ENCODE measurements around the gene CTXN1.

The CTXN1 gene

DNA sequence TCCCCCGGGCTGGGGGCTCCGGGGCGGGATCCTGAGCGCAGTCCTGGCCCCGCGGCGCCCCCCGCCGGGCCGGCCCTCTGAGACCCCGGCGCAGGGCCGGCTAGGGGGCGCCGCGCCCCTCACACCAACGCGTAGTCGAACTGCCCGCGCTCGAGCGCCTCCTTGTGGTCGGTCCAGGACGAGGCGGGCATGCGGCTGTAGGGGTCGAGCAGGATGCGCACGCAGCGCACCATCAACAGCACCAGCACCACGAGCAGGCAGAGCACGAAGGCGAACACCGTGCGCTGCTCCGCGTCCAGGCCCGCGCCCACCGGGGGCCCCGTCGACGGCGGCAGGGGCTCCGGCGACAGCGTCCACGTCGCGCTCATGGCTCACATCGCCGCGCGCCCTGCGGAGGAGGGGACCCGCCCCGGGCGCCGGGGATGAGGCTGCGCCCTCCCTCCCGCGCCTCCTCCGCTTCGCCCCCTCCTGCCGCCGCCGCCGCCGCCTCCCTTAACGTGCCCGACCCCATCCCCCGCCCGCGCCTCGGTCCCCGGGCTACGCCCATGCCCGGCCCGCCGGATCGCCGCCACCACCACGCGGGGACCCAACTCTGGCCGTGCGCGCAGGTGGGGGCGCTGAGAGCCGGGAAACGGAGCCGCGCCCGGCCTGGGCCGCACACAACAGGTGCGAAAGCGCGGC lies 624 bp downstream of the CTXN1 start:
- peak overlapping the region; percentile 52 for H2AFZ ChIP-seq (ENCODE audit: low read depth)
- TF ChIP-seq CTCF (conservative IDR thresholded peaks at IDR 0.05; ENCODE audit: low read depth, low read length): peak; percentile 71
- no peaks in the 10 kb centered on the region for H3K36me3 ChIP-seq (ENCODE audit: insufficient read depth)
- no peak overlapping the region for H3K27ac ChIP-seq
- H3K4me3 ChIP-seq (IDR thresholded peaks at IDR 0.05; ENCODE audit: insufficient read depth, low read depth, low read length): no peak overlapping the region
- H3K9ac ChIP-seq: peak overlapping the region; percentile 42; the same call in 1 of the 2 replicates
- peak overlapping the region; percentile 48 for H3K4me2 ChIP-seq
- no peaks in the 10 kb centered on the region for H3K79me2 ChIP-seq (ENCODE audit: insufficient read depth, low read depth)
- no peaks in the 10 kb centered on the region for H3K27me3 ChIP-seq (ENCODE audit: insufficient read depth, low read depth)
- H3K4me1 ChIP-seq (ENCODE audit: low read depth, poor library complexity, severe bottlenecking): peaks cover 4% of the 10 kb centered on the region
- no peaks in the 10 kb centered on the region for H4K20me1 ChIP-seq (ENCODE audit: insufficient read depth)

DNA sequence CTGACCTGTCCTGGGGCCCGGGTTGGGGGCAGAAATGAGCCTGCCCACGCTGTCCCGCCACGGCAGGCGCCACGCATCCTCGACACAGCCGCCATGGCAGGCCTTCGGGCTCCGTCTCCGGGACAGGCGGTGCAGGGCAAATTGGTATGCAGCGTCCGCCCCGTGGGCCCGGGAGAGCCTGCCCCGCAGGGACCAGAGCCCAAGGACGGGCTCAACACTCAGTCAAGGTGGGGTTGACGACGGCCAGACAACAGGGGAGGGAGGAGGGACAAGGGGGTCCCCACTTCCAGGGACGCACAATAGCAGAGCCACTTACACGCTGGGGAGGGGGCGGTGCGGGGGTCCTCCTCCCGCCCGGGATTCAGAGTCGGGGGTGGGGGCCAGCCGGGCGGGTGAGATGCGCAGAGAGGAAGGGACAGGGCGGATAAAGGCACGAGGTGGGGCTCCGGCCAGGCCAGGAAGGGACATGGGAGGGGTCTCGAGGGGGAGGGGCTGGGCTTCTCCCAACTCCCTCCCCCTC lies 1.2 kb downstream of the CTXN1 start:
- TF ChIP-seq CTCF (conservative IDR thresholded peaks at IDR 0.05; ENCODE audit: low read depth, low read length): no peak
- H3K27ac ChIP-seq: no peak overlapping the region
- H4K20me1 ChIP-seq (ENCODE audit: insufficient read depth): no peaks in the 10 kb centered on the region
- H3K27me3 ChIP-seq (ENCODE audit: insufficient read depth, low read depth): no peaks in the 10 kb centered on the region
- peak overlapping the region; percentile 48 for H3K4me2 ChIP-seq
- peaks cover 6% of the 10 kb centered on the region for H3K4me1 ChIP-seq (ENCODE audit: low read depth, poor library complexity, severe bottlenecking)
- no peak overlapping the region for H3K9ac ChIP-seq
- H3K36me3 ChIP-seq (ENCODE audit: insufficient read depth): no peaks in the 10 kb centered on the region
- no peak overlapping the region for H2AFZ ChIP-seq (ENCODE audit: low read depth)
- H3K79me2 ChIP-seq (ENCODE audit: insufficient read depth, low read depth): no peaks in the 10 kb centered on the region
- H3K4me3 ChIP-seq (IDR thresholded peaks at IDR 0.05; ENCODE audit: insufficient read depth, low read depth, low read length): no peak overlapping the region

GRCh38 chr19:7924241-7924640 lies 1.7 kb downstream of the CTXN1 start:
- H3K36me3 ChIP-seq (ENCODE audit: insufficient read depth): no peaks in the 10 kb centered on the region
- H3K27me3 ChIP-seq (ENCODE audit: insufficient read depth, low read depth): no peaks in the 10 kb centered on the region
- H4K20me1 ChIP-seq (ENCODE audit: insufficient read depth): no peaks in the 10 kb centered on the region
- peaks cover 10% of the 10 kb centered on the region for H3K4me1 ChIP-seq (ENCODE audit: low read depth, poor library complexity, severe bottlenecking)
- no peaks in the 10 kb centered on the region for H3K79me2 ChIP-seq (ENCODE audit: insufficient read depth, low read depth)
- H3K9ac ChIP-seq: no peak overlapping the region
- no peak overlapping the region for H3K4me2 ChIP-seq
- no peak overlapping the region for H3K4me3 ChIP-seq (IDR thresholded peaks at IDR 0.05; ENCODE audit: insufficient read depth, low read depth, low read length)
- no peak for TF ChIP-seq CTCF (conservative IDR thresholded peaks at IDR 0.05; ENCODE audit: low read depth, low read length)
- no peak overlapping the region for H2AFZ ChIP-seq (ENCODE audit: low read depth)
- H3K27ac ChIP-seq: no peak overlapping the region

DNA sequence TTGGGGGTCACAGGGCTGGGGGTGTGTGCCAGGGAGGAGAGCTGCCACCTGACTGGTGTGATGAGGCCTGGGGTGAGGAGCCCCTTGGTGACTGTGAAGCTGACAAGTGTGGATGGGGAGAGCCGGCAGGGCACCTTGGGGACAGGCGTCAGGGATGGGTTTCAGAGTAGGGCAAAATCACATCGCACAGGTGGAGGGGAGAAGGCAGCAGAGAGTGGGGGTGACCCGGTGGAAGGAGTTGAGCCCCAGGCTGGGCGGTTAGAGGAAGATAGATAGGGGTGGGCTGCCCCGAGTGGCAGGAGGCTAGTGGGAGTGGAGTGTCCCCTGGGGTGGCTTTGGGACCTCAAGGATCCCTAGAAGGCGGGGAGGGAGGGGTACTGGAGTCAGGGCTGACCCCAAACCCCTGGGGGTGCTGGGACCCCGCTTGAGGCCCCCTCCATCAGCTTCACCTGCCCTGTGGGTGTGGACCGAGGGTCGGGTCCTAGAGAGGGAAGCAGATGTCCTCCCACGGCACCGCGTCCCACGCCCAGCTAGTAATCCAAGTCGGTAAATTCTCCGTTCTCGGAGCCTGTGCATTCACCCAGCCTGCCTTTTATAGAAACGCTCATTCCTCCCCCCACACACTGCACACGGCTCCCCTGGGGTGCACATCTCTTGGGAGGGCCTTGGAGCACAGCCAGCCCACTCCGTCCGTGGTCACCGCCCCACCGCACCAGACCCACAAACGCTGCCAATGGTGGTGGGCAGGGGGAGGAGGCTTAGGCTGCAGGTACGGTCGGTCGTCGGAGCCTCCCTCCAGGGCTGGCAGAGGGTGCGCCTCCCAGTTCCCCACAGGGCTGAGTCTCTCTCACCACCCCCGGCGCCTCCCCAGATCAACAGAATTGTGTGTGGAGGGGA lies 2.4 kb downstream of the CTXN1 start:
- no peak overlapping the region for H2AFZ ChIP-seq (ENCODE audit: low read depth)
- H3K4me3 ChIP-seq (IDR thresholded peaks at IDR 0.05; ENCODE audit: insufficient read depth, low read depth, low read length): no peak overlapping the region
- no peak overlapping the region for H3K27ac ChIP-seq
- no peak overlapping the region for H3K9ac ChIP-seq
- no peak overlapping the region for H3K4me2 ChIP-seq
- H3K36me3 ChIP-seq (ENCODE audit: insufficient read depth): no peaks in the 10 kb centered on the region
- H4K20me1 ChIP-seq (ENCODE audit: insufficient read depth): no peaks in the 10 kb centered on the region
- H3K79me2 ChIP-seq (ENCODE audit: insufficient read depth, low read depth): no peaks in the 10 kb centered on the region
- no peak for TF ChIP-seq CTCF (conservative IDR thresholded peaks at IDR 0.05; ENCODE audit: low read depth, low read length)
- H3K4me1 ChIP-seq (ENCODE audit: low read depth, poor library complexity, severe bottlenecking): peaks cover 14% of the 10 kb centered on the region
- H3K27me3 ChIP-seq (ENCODE audit: insufficient read depth, low read depth): 0 out of 2 replicates have a peak, but pooled peaks cover 1% of the 10 kb centered on the region
